B cell (primary cell): ENCODE measurements around the gene WFDC5.

ENCODE experiments used
- EZH2 ChIP-seq: IDR thresholded peaks from 2 replicates; pipeline ENCODE4 v1.6.1; 2012; ENCODE audit warnings: borderline replicate concordance, low read depth, mild to moderate bottlenecking, moderate library complexity, low read length; ENCODE audit not compliant: insufficient read depth, poor library complexity, severe bottlenecking
- TF ChIP-seq, protein P1 (sequence below): fragments of 200-600 bp; IDR thresholded peaks from one replicate; pipeline ENCODE4 v1.8.0; 2022; ENCODE audit warnings: antibody characterized with exemption, mild to moderate bottlenecking

- TF ChIP-seq EZH2 = no peak
- TF ChIP-seq, protein P1, sequence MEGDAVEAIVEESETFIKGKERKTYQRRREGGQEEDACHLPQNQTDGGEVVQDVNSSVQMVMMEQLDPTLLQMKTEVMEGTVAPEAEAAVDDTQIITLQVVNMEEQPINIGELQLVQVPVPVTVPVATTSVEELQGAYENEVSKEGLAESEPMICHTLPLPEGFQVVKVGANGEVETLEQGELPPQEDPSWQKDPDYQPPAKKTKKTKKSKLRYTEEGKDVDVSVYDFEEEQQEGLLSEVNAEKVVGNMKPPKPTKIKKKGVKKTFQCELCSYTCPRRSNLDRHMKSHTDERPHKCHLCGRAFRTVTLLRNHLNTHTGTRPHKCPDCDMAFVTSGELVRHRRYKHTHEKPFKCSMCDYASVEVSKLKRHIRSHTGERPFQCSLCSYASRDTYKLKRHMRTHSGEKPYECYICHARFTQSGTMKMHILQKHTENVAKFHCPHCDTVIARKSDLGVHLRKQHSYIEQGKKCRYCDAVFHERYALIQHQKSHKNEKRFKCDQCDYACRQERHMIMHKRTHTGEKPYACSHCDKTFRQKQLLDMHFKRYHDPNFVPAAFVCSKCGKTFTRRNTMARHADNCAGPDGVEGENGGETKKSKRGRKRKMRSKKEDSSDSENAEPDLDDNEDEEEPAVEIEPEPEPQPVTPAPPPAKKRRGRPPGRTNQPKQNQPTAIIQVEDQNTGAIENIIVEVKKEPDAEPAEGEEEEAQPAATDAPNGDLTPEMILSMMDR = peak; percentile 36
Observed at GRCh38 chr20:45138561-45139300, 23.8 kb upstream of the WFDC5 start.
